AG04449 (cell line): ENCODE data around the gene GNAI3.

ENCODE experiments used
- CTCF ChIA-PET: fragments of 350-600 bp; formaldehyde crosslinking; extraction: SDS; loops from one replicate; lab custom pipeline; 2021; ENCODE audit warnings: antibody characterized with exemption; lab: Yijun Ruan, JAX
- POLR2A ChIA-PET: fragments of 400-600, 350-600 bp; formaldehyde crosslinking; extraction: SDS; loops from one replicate; lab custom pipeline; 2020; ENCODE audit warnings: antibody characterized with exemption, inconsistent platforms; lab: Yijun Ruan, JAX
- DNase-seq: peaks from one replicate; pipeline ENCODE4 v3.0.0-alpha.2; 2010; ENCODE audit warnings: low read depth, low spot score
- H3K4me3 ChIP-seq: 2 replicates; pipeline ENCODE4 v1.5.1; 2011; ENCODE audit warnings: low read depth, mild to moderate bottlenecking, control low read depth, low read length
- CTCF ChIP-seq: IDR thresholded peaks from one replicate; pipeline ENCODE4 v1.5.1; 2011; ENCODE audit warnings: mild to moderate bottlenecking, moderate library complexity, low read length, control low read depth, inconsistent platforms; ENCODE audit not compliant: insufficient read depth; ENCODE audit errors: missing control alignments

The GNAI3 gene

GRCh38 chr1:109622137-109622892 is 73.9 kb downstream of the GNAI3 start:
- DNase-seq: no peak
- TF ChIP-seq CTCF: no peak
- CTCF ChIA-PET: interaction anchor here (1.6 to 21.8 kb wide), 2 partner anchors 16 to 76 kb away, joined by 4 to 371 read pairs; no protein-coding TSS in a partner anchor
- POLR2A ChIA-PET: no interaction called here
- peak overlapping the region; percentile 90 for H3K4me3 ChIP-seq

GRCh38 chr1:109622895-109623294 is 74.5 kb downstream of the GNAI3 start:
- DNase-seq: no peak
- TF ChIP-seq CTCF: no peak
- ChIA-PET CTCF (interaction anchor here (1.2 to 21.8 kb wide), 3 partner anchors 15 to 77 kb away, joined by 3 to 371 read pairs (median 4); partner anchors contain the start of gene GNAI3), POLR2A (no interaction called here)
- H3K4me3 ChIP-seq: peak overlapping the region; percentile 90

GRCh38 chr1:109623601-109624161 is 75.3 kb downstream of the GNAI3 start:
- peak overlapping the region; percentile 13 for H3K4me3 ChIP-seq
- ChIA-PET CTCF (interaction anchor here (0.9 to 21.8 kb wide), 6 partner anchors 14 to 152 kb away, joined by 3 to 371 read pairs (median 4); partner anchors contain the start of gene GNAI3), POLR2A (no interaction called here)
- DNase-seq: no peak
- no peak for TF ChIP-seq CTCF

- ChIA-PET POLR2A (no interaction called here), CTCF (interaction anchor here (0.9 to 21.8 kb wide), 7 partner anchors 14 to 151 kb away, joined by 3 to 371 read pairs (median 3); partner anchors contain the start of gene GNAI3)
- H3K4me3 ChIP-seq: no peak overlapping the region; the same call in 1 of the 2 replicates
- no peak for DNase-seq
- no peak for TF ChIP-seq CTCF
Observed at GRCh38 chr1:109624201-109625010, 76.0 kb downstream of the GNAI3 start.

GRCh38 chr1:109625176-109625575 is 76.8 kb downstream of the GNAI3 start:
- DNase-seq: no peak
- POLR2A ChIA-PET: no interaction called here
- CTCF ChIA-PET: interaction anchor here (1.0 to 21.8 kb wide), 4 partner anchors 13 to 149 kb away, joined by 3 to 371 read pairs (median 5); no protein-coding TSS in a partner anchor
- H3K4me3 ChIP-seq: no peak overlapping the region
- TF ChIP-seq CTCF: no peak
